SK-N-MC (cell line): ENCODE measurements around the gene ZFAND3.
"Not testable (repeated sequence)": the region's sequence is repeated elsewhere in the genome, so short reads cannot be mapped to it uniquely, and the experiment has no call there.

Experiments
- DNase-seq: peaks from one replicate; pipeline ENCODE4 v3.0.0-alpha.2; 2011; ENCODE audit warnings: low read depth, low spot score
- H3K27ac ChIP-seq: fragments of 200-600 bp; sonication (generic); 2 replicates; pipeline ENCODE4 v1.5.1; 2016; ENCODE audit warnings: mixed run types
- H3K36me3 ChIP-seq: fragments of 200-600 bp; sonication (generic); 2 replicates; pipeline ENCODE4 v1.6.1; 2017; ENCODE audit warnings: antibody characterized with exemption, low read length, mixed read lengths; ENCODE audit not compliant: insufficient read depth
- H3K4me3 ChIP-seq: fragments of 200-600 bp; sonication (generic); 2 replicates; pipeline ENCODE4 v1.5.1; 2016
- H3K9ac ChIP-seq: fragments of 200-600 bp; sonication (generic); 2 replicates; pipeline ENCODE4 v1.8.0; 2017; ENCODE audit warnings: mixed run types, mixed read lengths; ENCODE audit not compliant: insufficient read length
- H3K9me3 ChIP-seq: fragments of 200-600 bp; sonication (generic); 2 replicates; pipeline ENCODE4 v1.6.1; 2017; ENCODE audit warnings: low read depth, mild to moderate bottlenecking, antibody characterized with exemption, low read length, moderate library complexity, mixed read lengths
- EZH2 ChIP-seq: fragments of 200-600 bp; sonication (generic); IDR thresholded peaks from one replicate; pipeline ENCODE4 v1.6.1; 2017; ENCODE audit warnings: antibody characterized with exemption
- FOXP2 ChIP-seq: optimal IDR thresholded peaks from 2 replicates; pipeline ENCODE3; 2011; ENCODE audit warnings: mild to moderate bottlenecking, moderate library complexity; ENCODE audit not compliant: insufficient read depth; ENCODE audit errors: extremely low read length, control extremely low read depth
- POLR2AphosphoS5 ChIP-seq: IDR thresholded peaks from 2 replicates; pipeline ENCODE4 v1.6.1; 2012; ENCODE audit warnings: mild to moderate bottlenecking, low read depth, low read length, borderline replicate concordance

The ZFAND3 gene

GRCh38 chr6:37952027-37952426 is 132.5 kb downstream of the ZFAND3 start:
- peaks cover 17% of the 10 kb centered on the region for H3K36me3 ChIP-seq
- TF ChIP-seq FOXP2 (no peak), POLR2AphosphoS5 (no peak), EZH2 (no peak)
- no peaks in the 10 kb centered on the region for H3K9me3 ChIP-seq
- H3K27ac ChIP-seq: no peak overlapping the region
- no peak overlapping the region for H3K9ac ChIP-seq
- H3K4me3 ChIP-seq: no peak overlapping the region
- DNase-seq: no peak

- no peak for DNase-seq
- Histone ChIP-seq H3K9ac (no peak overlapping the region), H3K36me3 (peaks cover 5% of the 10 kb centered on the region; the same call in 1 of the 2 replicates), H3K27ac (no peak overlapping the region), H3K4me3 (no peak overlapping the region), H3K9me3 (no peaks in the 10 kb centered on the region)
- TF ChIP-seq EZH2 (no peak), FOXP2 (no peak), POLR2AphosphoS5 (no peak)
These were observed 135.3 kb downstream of the ZFAND3 start for GRCh38 chr6:37954791-37955190.

- no peak for DNase-seq
- no peaks in the 10 kb centered on the region for H3K9me3 ChIP-seq
- TF ChIP-seq FOXP2 (no peak), EZH2 (no peak), POLR2AphosphoS5 (peak; percentile 31; the same call in 1 of the 2 replicates)
- H3K36me3 ChIP-seq: peaks cover 10% of the 10 kb centered on the region; the same call in 1 of the 2 replicates
- no peak overlapping the region for H3K27ac ChIP-seq
- no peak overlapping the region for H3K4me3 ChIP-seq
- H3K9ac ChIP-seq: no peak overlapping the region
These were observed 137.3 kb downstream of the ZFAND3 start for GRCh38 chr6:37956711-37957275.

- no peak for DNase-seq
- H3K36me3 ChIP-seq: peaks cover 14% of the 10 kb centered on the region
- H3K4me3 ChIP-seq: no peak overlapping the region
- no peaks in the 10 kb centered on the region for H3K9me3 ChIP-seq
- no peak overlapping the region for H3K9ac ChIP-seq
- no peak for TF ChIP-seq FOXP2
- no peak for TF ChIP-seq POLR2AphosphoS5
- no peak for TF ChIP-seq EZH2
- H3K27ac ChIP-seq: no peak overlapping the region
These were observed 139.5 kb downstream of the ZFAND3 start for GRCh38 chr6:37959061-37959460.

DNA sequence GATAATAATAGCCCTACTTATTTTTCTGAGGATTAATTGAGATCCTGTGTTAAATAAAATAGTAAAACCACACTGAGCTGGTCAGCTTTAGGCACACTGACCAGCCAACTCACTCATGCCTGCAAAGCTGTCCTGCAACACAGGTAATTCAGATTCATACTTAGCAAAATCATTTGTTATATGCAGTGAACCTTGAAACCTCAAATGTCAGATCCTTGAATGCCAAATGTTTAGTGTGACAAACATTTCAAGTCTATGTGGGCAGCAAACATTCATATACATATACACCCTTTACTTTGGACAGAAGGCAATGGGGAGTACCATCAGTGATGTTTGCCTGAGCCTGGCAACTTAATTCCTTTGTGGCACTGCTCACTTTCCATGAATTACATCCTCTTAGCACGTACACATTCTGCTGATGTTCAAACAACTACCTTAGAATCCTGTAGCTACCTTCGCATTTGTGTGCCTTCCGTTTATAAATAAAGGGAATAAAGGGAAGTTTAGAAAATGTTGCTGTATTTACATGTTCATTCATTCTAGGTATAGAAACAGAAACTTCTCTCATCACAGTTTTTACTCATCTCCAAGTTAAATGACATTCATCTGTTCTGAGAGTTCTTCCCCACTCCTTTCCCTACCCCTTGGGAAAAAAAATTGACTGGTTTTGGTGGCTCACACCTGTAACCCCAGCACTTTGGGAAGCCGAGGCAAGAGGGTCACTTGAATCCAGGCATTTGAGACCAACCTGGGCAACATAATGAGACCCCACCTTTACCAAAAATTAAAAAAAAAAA is 140.8 kb downstream of the ZFAND3 start:
- H3K27ac ChIP-seq: no peak overlapping the region
- no peaks in the 10 kb centered on the region for H3K9me3 ChIP-seq
- H3K36me3 ChIP-seq: peaks cover 18% of the 10 kb centered on the region
- H3K9ac ChIP-seq: no peak overlapping the region
- TF ChIP-seq EZH2 (no peak), POLR2AphosphoS5 (no peak), FOXP2 (no peak)
- H3K4me3 ChIP-seq: no peak overlapping the region
- no peak for DNase-seq

DNA sequence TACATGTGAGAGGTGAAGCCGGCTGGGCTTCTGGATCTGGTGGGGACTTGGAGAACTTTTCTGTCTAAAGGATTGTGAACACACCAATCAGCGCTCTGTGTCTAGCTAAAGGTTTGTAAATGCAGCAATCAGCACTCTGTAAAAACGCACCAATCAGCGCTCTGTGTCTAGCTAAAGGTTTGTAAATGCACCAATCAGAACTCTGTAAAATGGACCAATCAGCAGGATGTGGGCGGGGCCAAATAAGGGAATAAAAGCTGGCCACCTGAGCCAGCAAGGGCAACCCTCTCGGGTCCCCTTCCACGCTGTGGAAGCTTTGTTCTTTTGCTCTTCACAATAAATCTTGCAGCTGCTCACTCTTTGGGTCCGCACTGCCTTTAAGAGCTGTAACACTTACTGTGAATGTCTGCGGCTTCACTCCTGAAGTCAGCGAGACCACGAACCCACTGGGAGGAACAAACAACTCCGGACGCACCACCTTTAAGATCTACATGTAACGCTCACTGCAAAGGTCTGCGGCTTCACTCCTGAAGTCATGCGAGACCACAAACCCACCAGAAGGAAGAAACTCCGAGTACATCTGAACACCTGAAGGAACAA is 143.1 kb downstream of the ZFAND3 start:
- H3K27ac ChIP-seq, H3K9me3 ChIP-seq, DNase-seq: not testable (repeated sequence)

DNA sequence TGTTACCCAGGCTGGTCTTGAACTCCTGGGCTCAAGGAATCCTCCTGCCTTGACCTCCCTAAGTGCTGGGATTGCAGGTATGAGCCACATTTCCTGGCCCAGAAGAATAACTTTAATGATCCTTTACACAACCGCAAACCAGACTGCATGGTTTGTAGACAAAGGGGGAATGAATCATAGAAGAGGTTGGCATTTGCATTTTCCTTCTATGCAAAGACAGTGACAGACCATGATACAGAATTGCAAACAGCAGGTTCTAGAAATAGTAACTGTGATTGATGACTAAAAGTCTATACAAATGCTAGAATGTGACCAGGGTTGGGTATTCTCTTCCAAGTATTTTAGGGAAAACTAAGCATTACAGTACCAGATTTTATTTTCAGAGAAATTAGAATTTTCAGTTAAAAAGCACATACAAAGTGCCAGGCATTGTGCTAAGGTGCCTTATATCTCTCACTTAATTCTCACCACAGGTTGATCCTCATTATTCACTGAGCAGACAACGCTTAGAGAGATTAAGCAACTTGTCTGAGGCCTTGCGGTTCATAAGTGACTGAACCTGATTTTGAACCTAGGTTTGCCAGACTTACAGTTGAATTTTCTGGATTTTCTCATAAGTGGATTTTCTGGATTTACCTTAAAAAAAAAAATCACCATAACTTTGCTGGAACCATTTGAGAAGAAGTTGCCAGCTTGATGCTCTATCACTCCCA is 146.6 kb downstream of the ZFAND3 start:
- no peak overlapping the region for H3K4me3 ChIP-seq
- no peak overlapping the region for H3K9ac ChIP-seq
- no peak overlapping the region for H3K27ac ChIP-seq
- peaks cover 37% of the 10 kb centered on the region for H3K36me3 ChIP-seq
- DNase-seq: no peak
- TF ChIP-seq FOXP2 (no peak), POLR2AphosphoS5 (no peak), EZH2 (no peak)
- H3K9me3 ChIP-seq: peaks cover 11% of the 10 kb centered on the region; the same call in 1 of the 2 replicates

More for the DNA sequence above, 143.1 kb downstream of the ZFAND3 start:
- H3K4me3 ChIP-seq, H3K9ac ChIP-seq: not testable (repeated sequence)
- peaks cover 38% of the 10 kb centered on the region for H3K36me3 ChIP-seq

GRCh38 chr6:37966801-37967200 is 147.3 kb downstream of the ZFAND3 start:
- no peak for TF ChIP-seq FOXP2
- no peak for TF ChIP-seq POLR2AphosphoS5
- TF ChIP-seq EZH2: no peak
- DNase-seq: no peak
- Histone ChIP-seq H3K9ac (no peak overlapping the region), H3K4me3 (no peak overlapping the region), H3K36me3 (peaks cover 37% of the 10 kb centered on the region), H3K27ac (no peak overlapping the region), H3K9me3 (peaks cover 11% of the 10 kb centered on the region; the same call in 1 of the 2 replicates)
